Measurements from ENCODE around the gene SLC26A8.

DNA sequence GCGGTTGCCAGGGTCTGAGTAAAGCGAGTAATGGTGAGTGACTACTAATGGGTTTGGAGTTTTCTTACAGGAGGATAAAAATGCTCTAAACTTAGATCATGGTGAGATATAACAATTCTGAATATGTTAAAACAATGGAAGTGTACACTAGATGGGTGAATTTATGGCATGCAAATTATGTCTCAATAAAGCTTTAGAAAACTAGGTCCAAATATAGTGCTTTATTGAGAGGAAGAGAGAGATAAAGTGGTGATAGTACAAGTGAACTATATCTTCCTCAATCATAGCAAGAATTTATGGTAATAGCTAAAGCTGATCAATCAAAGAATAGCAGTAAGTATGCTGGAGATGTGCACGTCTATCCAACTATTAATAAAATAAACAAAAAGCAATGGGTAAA lies 127.4 kb downstream of the SLC26A8 start:
- TF ChIP-seq, protein P1, sequence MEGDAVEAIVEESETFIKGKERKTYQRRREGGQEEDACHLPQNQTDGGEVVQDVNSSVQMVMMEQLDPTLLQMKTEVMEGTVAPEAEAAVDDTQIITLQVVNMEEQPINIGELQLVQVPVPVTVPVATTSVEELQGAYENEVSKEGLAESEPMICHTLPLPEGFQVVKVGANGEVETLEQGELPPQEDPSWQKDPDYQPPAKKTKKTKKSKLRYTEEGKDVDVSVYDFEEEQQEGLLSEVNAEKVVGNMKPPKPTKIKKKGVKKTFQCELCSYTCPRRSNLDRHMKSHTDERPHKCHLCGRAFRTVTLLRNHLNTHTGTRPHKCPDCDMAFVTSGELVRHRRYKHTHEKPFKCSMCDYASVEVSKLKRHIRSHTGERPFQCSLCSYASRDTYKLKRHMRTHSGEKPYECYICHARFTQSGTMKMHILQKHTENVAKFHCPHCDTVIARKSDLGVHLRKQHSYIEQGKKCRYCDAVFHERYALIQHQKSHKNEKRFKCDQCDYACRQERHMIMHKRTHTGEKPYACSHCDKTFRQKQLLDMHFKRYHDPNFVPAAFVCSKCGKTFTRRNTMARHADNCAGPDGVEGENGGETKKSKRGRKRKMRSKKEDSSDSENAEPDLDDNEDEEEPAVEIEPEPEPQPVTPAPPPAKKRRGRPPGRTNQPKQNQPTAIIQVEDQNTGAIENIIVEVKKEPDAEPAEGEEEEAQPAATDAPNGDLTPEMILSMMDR (IDR thresholded peaks at IDR 0.05): no peak
- TF ChIP-seq POLR2A (IDR thresholded peaks at IDR 0.05): no peak
